SK-N-SH (cell line): ENCODE results near the gene MPPED2. TPM values are rescaled to one million over a fixed set of nuclear protein-coding genes. Genes with fewer than 3 reads are reported as not detected.
"Not testable (repeated sequence)": the region's sequence is repeated elsewhere in the genome, so short reads cannot be mapped to it uniquely, and the experiment has no call there.

Experiments used
- CTCF ChIA-PET: fragments of 300-600, 350-600 bp; formaldehyde crosslinking; extraction: SDS; loops from one replicate; lab custom pipeline; 2021; lab: Yijun Ruan, JAX
- POLR2A ChIA-PET: fragments of 350-600 bp; sonication (Branson Sonifier 250); formaldehyde crosslinking; extraction: SDS; loops from one replicate; lab custom pipeline; 2020; ENCODE audit warnings: antibody characterized with exemption, inconsistent platforms; lab: Yijun Ruan, JAX
- DNase-seq: peaks from one replicate; pipeline ENCODE4 v3.0.0; 2012
- H2AFZ ChIP-seq: fragments of 200-600 bp; sonication (generic); 2 replicates; pipeline ENCODE4 v1.8.1; 2016; ENCODE audit warnings: antibody characterized with exemption, mild to moderate bottlenecking, low read depth
- H3F3A ChIP-seq: fragments of 200-600 bp; sonication (generic); replicated peaks from 2 replicates; pipeline ENCODE3; 2016; ENCODE audit warnings: antibody characterized with exemption, mild to moderate bottlenecking; ENCODE audit not compliant: insufficient read depth
- H3K27ac ChIP-seq, 2 experiments: fragments of 200-500 bp in 1 of 2; fragments of 200-600 bp in 1 of 2; sonication (Bioruptor generic) in 1 of 2; sonication (generic), shearing (Covaris generic) in 1 of 2; 2 replicates each; pipeline versions ENCODE4 v1.5.1 to v1.6.1; 2014 to 2016; ENCODE audit warnings: low read depth in 2 of 2, inconsistent platforms in 1 of 2, low read length in 1 of 2, mild to moderate bottlenecking in 1 of 2, mixed read lengths in 1 of 2
- H3K27me3 ChIP-seq: fragments of 200-600 bp; sonication (generic), shearing (Covaris generic); 2 replicates; pipeline ENCODE4 v1.6.1; 2016; ENCODE audit warnings: mixed run types; ENCODE audit not compliant: insufficient read depth
- H3K36me3 ChIP-seq, 2 experiments: fragments of 200-500 bp in 1 of 2; fragments of 200-600 bp in 1 of 2; sonication (Bioruptor generic) in 1 of 2; sonication (generic) in 1 of 2; replicated peaks in 1 of 2; 2 replicates each; pipeline versions ENCODE3 to v1.5.1; 2014 to 2016; ENCODE audit warnings: low read length in 1 of 2, mild to moderate bottlenecking in 1 of 2; ENCODE audit not compliant: insufficient read depth in 2 of 2, control insufficient read depth in 1 of 2
- H3K4me1 ChIP-seq, 2 experiments: fragments of 200-500 bp in 1 of 2; fragments of 200-600 bp in 1 of 2; sonication (Bioruptor generic) in 1 of 2; sonication (generic), shearing (Covaris generic) in 1 of 2; 2 replicates each; pipeline versions ENCODE4 v1.5.1 to v1.6.1; 2014 to 2016; ENCODE audit warnings: low read depth in 1 of 2, low read length in 1 of 2, mixed run types in 1 of 2; ENCODE audit not compliant: insufficient read depth in 2 of 2, control insufficient read depth in 1 of 2
- H3K4me2 ChIP-seq: fragments of 200-600 bp; sonication (generic), shearing (Covaris generic); 2 replicates; pipeline ENCODE4 v1.6.1; 2017; ENCODE audit warnings: mixed run types
- H3K4me3 ChIP-seq, 2 experiments: fragments of 200-500 bp in 1 of 2; fragments of 200-600 bp in 1 of 2; sonication (Bioruptor generic) in 1 of 2; sonication (generic), shearing (Covaris generic) in 1 of 2; 2 replicates each; pipeline versions ENCODE4 v1.5.1 to v1.8.1; 2014 to 2016; ENCODE audit warnings: low read depth in 2 of 2, inconsistent platforms in 1 of 2, low read length in 1 of 2, mild to moderate bottlenecking in 1 of 2, mixed read lengths in 1 of 2, moderate library complexity in 1 of 2
- H3K79me2 ChIP-seq: fragments of 200-600 bp; sonication (generic); 2 replicates; pipeline ENCODE4 v1.8.1; 2017; ENCODE audit warnings: mild to moderate bottlenecking; ENCODE audit not compliant: insufficient read depth
- H3K9ac ChIP-seq: fragments of 200-600 bp; sonication (generic); 2 replicates; pipeline ENCODE4 v1.6.1; 2017; ENCODE audit warnings: mixed run types
- H3K9me2 ChIP-seq: fragments of 200-600 bp; sonication (generic); 2 replicates; pipeline ENCODE4 v1.6.1; 2017; ENCODE audit warnings: mixed run types
- H3K9me3 ChIP-seq: fragments of 200-600 bp; sonication (generic); 2 replicates; pipeline ENCODE4 v1.6.1; 2017; ENCODE audit warnings: mixed run types, mild to moderate bottlenecking, moderate library complexity
- H4K20me1 ChIP-seq: fragments of 200-600 bp; sonication (generic); 2 replicates; pipeline ENCODE4 v1.6.1; 2017; ENCODE audit warnings: mild to moderate bottlenecking, mixed run types; ENCODE audit not compliant: insufficient read depth
- ELF1 ChIP-seq: IDR thresholded peaks from 2 replicates; pipeline ENCODE4 v1.4.0; 2012
- FOXJ3 ChIP-seq: sonication (generic); formaldehyde crosslinking; IDR thresholded peaks from 2 replicates; pipeline ENCODE4 v1.5.1; 2020; ENCODE audit warnings: mild to moderate bottlenecking, missing genetic modification reagents
- FOXM1 ChIP-seq: IDR thresholded peaks from 2 replicates; pipeline ENCODE4 v1.4.0; 2012; ENCODE audit warnings: low read depth, mild to moderate bottlenecking
- GATA2 ChIP-seq: sonication (generic); formaldehyde crosslinking; IDR thresholded peaks from 2 replicates; pipeline ENCODE4 v1.5.0; 2020; ENCODE audit warnings: mild to moderate bottlenecking, missing genetic modification reagents
- IRF3 ChIP-seq: fragments of 150-350 bp; IDR thresholded peaks from 2 replicates; pipeline ENCODE4 v1.6.1; 2016; ENCODE audit warnings: mild to moderate bottlenecking, low read depth, low read length
- JUND ChIP-seq: IDR thresholded peaks from 2 replicates; pipeline ENCODE4 v1.4.0; 2012
- MAX ChIP-seq: IDR thresholded peaks from 2 replicates; pipeline ENCODE4 v1.4.0; 2012; ENCODE audit warnings: low read depth
- NRF1 ChIP-seq: IDR thresholded peaks from 2 replicates; pipeline ENCODE4 v1.6.1; 2012; ENCODE audit warnings: low read depth, mild to moderate bottlenecking, low read length
- PBX3 ChIP-seq: IDR thresholded peaks from 2 replicates; pipeline ENCODE4; 2012
- RAD21 ChIP-seq: IDR thresholded peaks from 2 replicates; pipeline ENCODE4 v1.6.1; 2012; ENCODE audit warnings: mild to moderate bottlenecking, low read length
- RFX5 ChIP-seq: IDR thresholded peaks from 2 replicates; pipeline ENCODE4 v1.6.1; 2012; ENCODE audit warnings: mild to moderate bottlenecking, improper control_type of control experiment, low read length
- SIN3A ChIP-seq: IDR thresholded peaks from 2 replicates; pipeline ENCODE4 v1.6.1; 2012; ENCODE audit warnings: low read depth, mild to moderate bottlenecking, low read length, moderate library complexity, borderline replicate concordance
- USF2 ChIP-seq: fragments of 150-350 bp; IDR thresholded peaks from 2 replicates; pipeline ENCODE4 v1.6.1; 2017; ENCODE audit warnings: antibody characterized with exemption, low read length, low read depth, borderline replicate concordance
- YY1 ChIP-seq: IDR thresholded peaks from 2 replicates; pipeline ENCODE4 v1.4.0; 2012; ENCODE audit warnings: low read depth, mild to moderate bottlenecking
- ZBTB33 ChIP-seq: IDR thresholded peaks from 2 replicates; pipeline ENCODE4 v1.4.0; 2012; ENCODE audit warnings: low read depth, borderline replicate concordance
- WGBS: methylation state at CpG from one replicate; pipeline ENCODE4 v1.1.6; 2017; ENCODE audit warnings: low lambda C conversion rate; 5-methylcytosine and 5-hydroxymethylcytosine counted together
- polyA plus RNA-seq, 3 experiments: library from polyadenylated mRNA; depleted of rRNA; stranded (reverse); fragments of >200 nt; gene quantifications; 2 replicates each; pipeline ENCODE4 v1.2.3, GENCODE V29; 2012

Gene MPPED2
- polyA plus RNA-seq, 1 of the 3 experiments (the other 2 are of a cell fraction): 0.05 TPM

GRCh38 chr11:30560206-30561106 is 25.7 kb downstream of the MPPED2 start (continued):
- TF ChIP-seq JUND: no peak
- TF ChIP-seq ELF1: no peak
- no peak for TF ChIP-seq FOXJ3 (CRISPR knock-in tag)
- no peak for TF ChIP-seq MAX
- TF ChIP-seq SIN3A: no peak
- no peak for TF ChIP-seq GATA2 (CRISPR knock-in tag)
- TF ChIP-seq YY1: no peak
- TF ChIP-seq, all 33 proteins: peak for 0

- Histone ChIP-seq H3K9me2 (no peaks in the 10 kb centered on the region), H2AFZ (no peak overlapping the region), H3K4me1 (peaks cover 0 to 5% of the 10 kb centered on the region in 2 experiments; a peak in 2 of 4 replicates), H3K27ac (no peak overlapping the region), H3K9me3 (no peaks in the 10 kb centered on the region), H4K20me1 (no peaks in the 10 kb centered on the region), H3K9ac (no peak overlapping the region), H3K4me3 (no peak overlapping the region), H3F3A (no peaks in the 10 kb centered on the region), H3K79me2 (no peaks in the 10 kb centered on the region), H3K36me3 (no peaks in the 10 kb centered on the region), H3K27me3 (no peaks in the 10 kb centered on the region), H3K4me2 (no peak overlapping the region)
- no peak for DNase-seq
- TF ChIP-seq GATA2 (CRISPR knock-in tag): no peak
- TF ChIP-seq FOXM1: no peak
- no peak for TF ChIP-seq IRF3
- TF ChIP-seq FOXJ3 (CRISPR knock-in tag): no peak
- TF ChIP-seq NRF1: no peak
- TF ChIP-seq SIN3A: no peak
- TF ChIP-seq USF2: no peak
- no peak for TF ChIP-seq RAD21
- TF ChIP-seq ZBTB33: no peak
- no peak for TF ChIP-seq ELF1
- no peak for TF ChIP-seq RFX5
- TF ChIP-seq PBX3: no peak
- 15% methylated on average over 1 of the region's 1 CpG for WGBS
- ChIA-PET POLR2A (no interaction called here), CTCF (interaction anchor here (0.9 to 1.9 kb wide), 3 partner anchors 10 to 27 kb away, joined by 3 to 9 read pairs (median 3); partner anchors contain the start of gene MPPED2)
Observed at GRCh38 chr11:30559004-30559403, 27.1 kb downstream of the MPPED2 start.

- H3K9ac ChIP-seq, H3K27me3 ChIP-seq, H3K4me2 ChIP-seq, H3K4me1 ChIP-seq, H3K9me3 ChIP-seq, H3K79me2 ChIP-seq, H3K36me3 ChIP-seq, H3K27ac ChIP-seq, H2AFZ ChIP-seq, H3K4me3 ChIP-seq, H3K9me2 ChIP-seq, CTCF ChIA-PET, H3F3A ChIP-seq, DNase-seq, POLR2A ChIA-PET, H4K20me1 ChIP-seq: not testable (repeated sequence)
- WGBS: 36% methylated on average over 6 of the region's 6 CpGs
Observed at GRCh38 chr11:30554587-30554986, 31.6 kb downstream of the MPPED2 start.
